HUES64 (cell line): ENCODE results near the gene KANSL1.

Experiments
- H3K27ac ChIP-seq: 2 replicates; pipeline ENCODE4 v1.7.0; 2013; ENCODE audit warnings: low read depth, low read length, inconsistent platforms
- H3K27me3 ChIP-seq: 2 replicates; pipeline ENCODE4 v1.6.1; 2013; ENCODE audit warnings: mild to moderate bottlenecking, low read length; ENCODE audit not compliant: insufficient read depth
- H3K36me3 ChIP-seq: 2 replicates; pipeline ENCODE4 v1.6.1; 2013; ENCODE audit warnings: mild to moderate bottlenecking, low read length; ENCODE audit not compliant: insufficient read depth
- H3K4me1 ChIP-seq: 2 replicates; pipeline ENCODE4 v1.6.1; 2013; ENCODE audit warnings: mild to moderate bottlenecking, low read length, moderate library complexity; ENCODE audit not compliant: insufficient read depth
- H3K4me3 ChIP-seq: 2 replicates; pipeline ENCODE4 v1.5.1; 2013; ENCODE audit warnings: mild to moderate bottlenecking, low read length, moderate library complexity
- H3K9ac ChIP-seq: 2 replicates; pipeline ENCODE4 v1.6.1; 2013; ENCODE audit warnings: mild to moderate bottlenecking, low read depth, low read length
- H3K9me3 ChIP-seq: 2 replicates; pipeline ENCODE4 v1.6.1; 2013; ENCODE audit warnings: low read depth, low read length; ENCODE audit not compliant: insufficient read depth
- WGBS: fragments of 150-250, 120-280 bp; methylation state at CpG from one replicate; pipeline ENCODE4 v1.1.7; 2013; ENCODE audit warnings: missing lambda C conversion rate; 5-methylcytosine and 5-hydroxymethylcytosine counted together

Gene KANSL1

DNA sequence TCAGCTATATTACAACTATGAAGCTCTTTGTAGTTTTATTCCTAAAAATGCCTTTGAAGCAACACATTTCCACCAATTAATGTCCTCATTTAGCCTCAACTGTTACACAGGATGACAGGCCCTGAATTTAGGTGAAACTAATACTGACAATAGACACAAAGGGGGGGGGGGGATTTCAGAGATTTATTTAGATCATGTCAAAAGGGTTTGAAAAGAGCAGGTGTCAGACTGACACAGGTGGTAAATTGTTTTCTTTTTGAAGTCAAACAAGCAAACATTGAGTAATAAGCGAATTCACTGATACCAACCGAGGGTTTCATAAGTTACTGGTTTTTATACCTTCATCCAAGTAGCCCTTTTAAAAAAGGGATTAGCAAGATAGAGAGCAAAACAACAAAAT is 40.8 kb downstream of the KANSL1 start:
- H3K9me3 ChIP-seq: no peaks in the 10 kb centered on the region
- 89% methylated on average over 2 of the region's 2 CpGs for WGBS
- peaks cover 40% of the 10 kb centered on the region for H3K4me1 ChIP-seq
- H3K27me3 ChIP-seq: no peaks in the 10 kb centered on the region
- H3K27ac ChIP-seq: no peak overlapping the region
- H3K36me3 ChIP-seq: no peaks in the 10 kb centered on the region
- no peak overlapping the region for H3K4me3 ChIP-seq
- H3K9ac ChIP-seq: no peak overlapping the region

DNA sequence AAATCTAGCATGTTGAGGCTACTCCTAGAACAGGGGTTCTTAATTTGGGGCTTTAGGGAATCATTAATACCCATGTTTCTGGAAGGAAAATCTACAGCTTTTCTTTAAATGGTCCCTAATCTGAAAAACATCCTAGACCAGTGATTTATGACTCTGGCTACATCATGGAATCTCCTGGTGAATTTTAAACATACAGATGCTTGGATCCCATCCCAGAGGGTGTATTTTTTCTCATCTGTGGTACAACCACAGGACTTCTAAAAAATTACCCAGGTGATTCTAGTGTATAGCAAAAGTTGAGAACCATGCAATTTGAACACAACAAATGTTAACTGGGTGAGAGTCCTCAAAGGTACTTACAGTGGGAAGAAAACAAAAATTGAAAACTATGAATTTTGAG is 41.5 kb downstream of the KANSL1 start:
- Histone ChIP-seq H3K36me3 (0 out of 2 replicates have a peak, but pooled peaks cover 2% of the 10 kb centered on the region), H3K27ac (no peak overlapping the region), H3K4me3 (no peak overlapping the region), H3K9me3 (no peaks in the 10 kb centered on the region), H3K27me3 (no peaks in the 10 kb centered on the region), H3K9ac (no peak overlapping the region), H3K4me1 (peaks cover 34% of the 10 kb centered on the region)

DNA sequence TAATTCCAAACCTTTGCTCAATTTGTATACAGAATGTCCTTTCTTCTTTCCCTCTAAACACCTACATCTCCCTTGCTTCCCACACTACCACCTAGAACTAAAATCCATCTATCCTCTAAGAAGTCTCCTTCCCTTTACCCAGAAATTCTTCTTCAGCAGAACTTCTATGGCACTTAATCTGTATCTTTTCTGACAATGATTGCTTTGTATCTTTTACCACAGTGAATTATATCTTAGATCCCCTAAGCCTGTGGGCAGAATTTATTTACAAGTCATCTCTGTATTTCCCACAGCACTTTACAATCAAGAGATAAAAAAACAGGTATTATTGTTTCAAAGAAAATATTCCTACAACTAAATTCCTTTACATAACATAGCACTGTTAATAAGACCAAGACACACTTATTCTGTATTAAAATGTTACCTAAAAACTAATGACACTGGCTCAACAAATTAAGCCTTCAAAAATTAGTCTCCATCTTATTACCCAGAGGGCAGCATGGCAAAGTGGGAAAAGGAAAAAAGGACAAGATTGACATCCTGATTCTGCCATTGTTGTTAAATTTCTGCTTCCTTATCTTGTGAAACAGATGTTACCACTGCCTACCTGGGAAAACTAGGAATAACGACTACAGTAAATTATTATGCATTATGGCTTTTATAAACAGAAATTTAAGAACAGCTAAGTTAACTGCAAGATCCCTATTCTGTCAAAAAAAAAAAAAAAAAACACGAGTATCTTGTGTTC is 42.8 kb downstream of the KANSL1 start:
- WGBS: no CpG with 5 or more reads among the region's 2 CpGs

DNA sequence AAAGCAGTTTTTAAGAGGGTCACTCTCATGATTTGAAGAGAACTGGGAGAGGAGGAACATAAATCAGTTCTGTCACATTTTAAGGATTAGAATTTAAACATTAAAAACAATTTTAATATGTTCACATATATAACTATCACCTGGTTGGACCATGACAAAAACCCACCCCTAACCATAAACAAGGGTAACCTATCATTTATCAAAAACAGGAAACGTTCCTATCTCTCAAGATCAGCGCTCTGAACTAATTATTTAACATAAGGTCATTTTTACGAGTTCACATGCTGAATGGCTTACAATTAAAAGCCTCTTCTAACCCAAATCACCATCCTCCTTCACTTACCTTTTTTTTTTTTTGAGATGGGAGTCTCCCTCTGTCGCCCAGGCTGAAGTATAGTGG is 45.0 kb downstream of the KANSL1 start:
- Histone ChIP-seq H3K36me3 (0 out of 2 replicates have a peak, but pooled peaks cover 2% of the 10 kb centered on the region), H3K4me3 (no peak overlapping the region), H3K27me3 (no peaks in the 10 kb centered on the region), H3K27ac (no peak overlapping the region), H3K4me1 (peaks cover 44% of the 10 kb centered on the region), H3K9ac (no peak overlapping the region), H3K9me3 (no peaks in the 10 kb centered on the region)
- 93% methylated on average over 4 of the region's 4 CpGs for WGBS

More for the DNA sequence above, 42.8 kb downstream of the KANSL1 start:
- Histone ChIP-seq H3K9me3 (no peaks in the 10 kb centered on the region), H3K27me3 (no peaks in the 10 kb centered on the region), H3K4me3 (no peak overlapping the region), H3K27ac (no peak overlapping the region), H3K4me1 (peaks cover 42% of the 10 kb centered on the region), H3K36me3 (0 out of 2 replicates have a peak, but pooled peaks cover 2% of the 10 kb centered on the region), H3K9ac (no peak overlapping the region)

DNA sequence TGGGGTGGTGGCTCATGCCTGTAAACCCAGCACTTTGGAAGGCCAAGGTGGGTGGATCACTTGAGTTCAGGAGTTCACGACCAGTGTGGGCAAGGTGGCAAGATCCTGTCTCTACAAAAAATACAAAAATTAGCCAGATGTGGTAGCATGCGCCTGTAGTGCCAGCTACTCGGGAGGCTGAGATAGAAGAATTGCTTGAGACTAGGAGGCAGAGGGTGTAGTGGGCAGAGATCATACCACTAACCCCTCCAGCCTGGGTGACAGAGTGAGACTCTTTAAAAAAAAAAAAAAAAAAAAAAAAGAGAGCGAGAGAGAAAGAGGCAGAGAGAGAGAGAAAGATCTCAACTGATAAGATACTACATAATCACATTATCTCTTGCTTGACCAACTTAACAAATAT is 45.9 kb downstream of the KANSL1 start:
- 98% methylated on average over 3 of the region's 4 CpGs for WGBS
- H3K27ac ChIP-seq: no peak overlapping the region
- peaks cover 35% of the 10 kb centered on the region for H3K4me1 ChIP-seq

DNA sequence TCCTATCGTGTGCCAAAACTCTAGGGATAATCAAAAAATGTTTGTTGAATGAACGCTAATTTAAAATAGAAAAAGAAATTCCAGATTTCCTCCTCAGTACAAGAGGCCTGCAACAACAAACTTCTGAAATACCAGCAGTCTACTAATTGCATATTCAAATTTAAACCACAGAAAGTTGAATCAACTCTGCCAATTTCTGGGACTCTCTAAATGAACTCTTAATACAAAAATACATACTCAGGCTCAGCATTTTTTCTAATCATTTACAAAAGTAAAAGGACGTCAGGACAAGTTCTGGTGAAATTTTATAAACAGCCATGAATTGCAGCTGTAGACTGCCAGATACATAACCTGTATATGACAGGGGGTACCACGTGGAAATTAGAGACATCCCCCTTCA is 49.0 kb downstream of the KANSL1 start:
- H3K9me3 ChIP-seq: no peaks in the 10 kb centered on the region
- H3K4me1 ChIP-seq: peaks cover 26% of the 10 kb centered on the region
- H3K36me3 ChIP-seq: 0 out of 2 replicates have a peak, but pooled peaks cover 2% of the 10 kb centered on the region
- H3K27ac ChIP-seq: no peak overlapping the region
- 85% methylated on average over 3 of the region's 4 CpGs for WGBS
- H3K9ac ChIP-seq: no peak overlapping the region
- H3K27me3 ChIP-seq: no peaks in the 10 kb centered on the region
- no peak overlapping the region for H3K4me3 ChIP-seq

More for the DNA sequence above, 45.9 kb downstream of the KANSL1 start:
- H3K9me3 ChIP-seq: no peaks in the 10 kb centered on the region
- H3K9ac ChIP-seq: no peak overlapping the region
- no peak overlapping the region for H3K4me3 ChIP-seq
- H3K36me3 ChIP-seq: 0 out of 2 replicates have a peak, but pooled peaks cover 2% of the 10 kb centered on the region
- H3K27me3 ChIP-seq: no peaks in the 10 kb centered on the region

DNA sequence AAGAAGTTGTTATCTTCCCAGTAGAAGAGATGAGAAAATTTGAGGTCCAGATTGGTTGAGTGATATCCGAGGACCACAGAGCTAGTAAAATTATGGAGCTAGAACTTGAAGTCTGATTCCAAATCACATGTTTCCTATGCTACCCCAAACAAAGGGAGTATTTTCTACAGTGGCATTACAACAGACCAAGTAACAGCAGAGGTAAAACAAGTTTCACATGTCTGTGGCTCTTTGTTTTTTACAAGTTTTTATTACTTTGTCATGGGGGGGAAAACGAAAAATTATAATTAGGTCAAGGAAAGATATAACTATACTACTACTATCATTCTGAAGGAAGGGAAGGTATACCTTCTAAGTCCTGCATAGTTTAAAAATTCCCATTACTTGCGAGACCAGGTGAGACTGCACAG is 49.4 kb downstream of the KANSL1 start:
- Histone ChIP-seq H3K4me3 (no peak overlapping the region), H3K27ac (no peak overlapping the region), H3K9me3 (no peaks in the 10 kb centered on the region), H3K36me3 (0 out of 2 replicates have a peak, but pooled peaks cover 2% of the 10 kb centered on the region), H3K4me1 (peaks cover 26% of the 10 kb centered on the region), H3K27me3 (no peaks in the 10 kb centered on the region), H3K9ac (no peak overlapping the region)
- 83% methylated on average over 2 of the region's 3 CpGs for WGBS

DNA sequence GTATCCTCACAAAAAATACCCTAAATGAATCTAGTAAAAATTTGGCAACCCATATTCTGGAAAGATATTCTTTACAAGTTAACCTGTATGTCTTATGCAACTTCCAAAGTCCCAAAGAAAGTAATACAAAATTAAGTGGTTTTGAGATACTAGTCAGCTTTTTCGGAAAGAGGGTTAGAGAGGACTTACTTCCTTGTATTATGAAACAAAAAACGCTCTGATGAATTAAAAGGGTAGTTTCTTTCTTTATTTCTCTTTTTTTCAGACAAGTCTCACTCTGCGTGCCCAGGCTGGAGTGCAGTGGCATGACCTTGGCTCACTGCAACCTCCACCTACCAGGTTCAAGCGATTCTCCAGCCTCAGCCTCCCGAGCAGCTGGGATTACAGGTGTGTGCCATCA is 51.6 kb downstream of the KANSL1 start:
- peaks cover 33% of the 10 kb centered on the region for H3K4me1 ChIP-seq
- H3K27ac ChIP-seq: no peak overlapping the region
- H3K36me3 ChIP-seq: no peaks in the 10 kb centered on the region
- H3K27me3 ChIP-seq: no peaks in the 10 kb centered on the region
- H3K4me3 ChIP-seq: no peak overlapping the region
- 97% methylated on average over 5 of the region's 5 CpGs for WGBS
- H3K9me3 ChIP-seq: no peaks in the 10 kb centered on the region
- H3K9ac ChIP-seq: no peak overlapping the region

DNA sequence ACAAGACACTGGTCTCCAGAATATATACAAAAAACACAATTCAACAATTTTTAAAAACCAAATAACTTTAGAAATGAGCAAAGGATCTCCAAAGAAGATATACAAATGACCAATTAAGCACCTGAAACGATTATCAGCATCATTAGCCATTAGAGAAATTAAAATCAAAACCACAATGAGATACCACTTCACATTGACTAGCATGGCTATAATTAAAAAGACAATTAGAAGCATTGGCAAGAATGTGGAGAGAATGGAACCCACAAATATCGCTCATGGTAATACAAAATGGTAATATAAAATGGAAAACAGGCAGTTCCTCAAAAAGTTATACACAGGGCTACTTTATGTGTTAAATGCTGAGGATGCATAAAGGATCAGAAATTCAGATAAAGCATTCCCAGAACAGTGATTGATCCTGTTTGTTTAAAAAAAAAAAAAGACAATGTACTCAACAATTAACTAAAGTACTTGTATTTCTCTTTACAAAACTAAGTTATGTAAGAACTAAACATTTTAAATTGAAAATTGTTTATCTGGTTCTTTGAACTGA is 52.5 kb downstream of the KANSL1 start:
- Histone ChIP-seq H3K27ac (no peak overlapping the region), H3K27me3 (no peaks in the 10 kb centered on the region), H3K36me3 (no peaks in the 10 kb centered on the region), H3K9ac (no peak overlapping the region), H3K9me3 (no peaks in the 10 kb centered on the region), H3K4me1 (peaks cover 28% of the 10 kb centered on the region), H3K4me3 (no peak overlapping the region)
- 100% methylated on average over 2 of the region's 2 CpGs for WGBS

DNA sequence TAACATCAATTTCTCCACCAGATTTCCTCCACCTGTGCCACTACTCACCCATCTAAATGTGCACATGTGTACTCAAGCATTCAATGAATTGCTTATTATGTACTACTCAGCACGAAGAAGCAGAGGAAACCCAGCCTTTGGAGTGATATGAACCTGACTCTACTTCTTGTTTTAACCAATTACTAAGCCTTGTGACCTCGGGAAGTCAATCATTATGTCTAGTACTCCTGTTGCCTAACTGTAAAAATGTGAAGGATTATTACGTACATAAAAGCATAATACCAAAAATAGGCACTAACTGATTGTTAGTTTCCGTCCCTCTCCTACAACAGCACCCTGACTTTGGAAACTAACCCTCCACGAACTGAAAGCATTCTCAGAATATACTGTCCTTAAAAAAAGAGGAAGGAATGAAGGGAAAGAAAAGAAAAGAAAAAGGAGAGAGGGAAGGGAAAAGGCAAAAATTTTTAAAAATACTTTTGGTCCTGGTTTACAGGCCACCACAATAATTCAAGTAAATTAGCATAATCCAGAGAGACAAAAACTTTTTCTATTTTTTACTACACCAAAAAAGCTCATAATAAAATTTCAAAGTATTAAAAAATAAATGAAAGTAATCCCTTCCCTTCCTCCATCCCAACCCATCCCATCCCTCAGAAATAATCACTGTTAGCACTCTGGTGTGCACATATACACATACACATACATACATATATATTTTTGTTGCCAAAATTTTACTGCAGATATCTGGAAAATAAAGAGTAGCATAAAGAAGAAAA is 53.6 kb downstream of the KANSL1 start:
- WGBS: 91% methylated on average over 4 of the region's 5 CpGs
- no peaks in the 10 kb centered on the region for H3K36me3 ChIP-seq
- H3K27ac ChIP-seq: no peak overlapping the region
- H3K9me3 ChIP-seq: no peaks in the 10 kb centered on the region
- no peaks in the 10 kb centered on the region for H3K27me3 ChIP-seq
- no peak overlapping the region for H3K9ac ChIP-seq
- no peak overlapping the region for H3K4me3 ChIP-seq
- H3K4me1 ChIP-seq: peaks cover 17% of the 10 kb centered on the region

DNA sequence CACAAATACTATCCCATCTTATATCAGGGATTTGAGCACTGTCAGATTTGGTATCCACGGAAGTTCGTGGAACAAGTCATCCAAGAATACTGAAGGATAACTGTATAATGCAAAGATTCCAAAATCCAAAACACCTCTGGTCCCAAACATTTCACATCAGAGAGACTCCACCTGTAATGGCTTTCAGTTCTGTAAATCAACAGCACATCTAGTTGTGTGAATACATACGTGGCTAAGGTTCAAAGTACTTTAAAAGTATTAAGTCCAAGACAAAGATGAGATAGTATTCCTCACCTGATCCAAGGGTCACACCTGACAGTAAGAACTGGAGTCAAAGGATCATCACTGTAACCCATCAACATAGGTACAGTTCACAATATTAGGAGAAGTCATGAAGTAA is 54.8 kb downstream of the KANSL1 start:
- Histone ChIP-seq H3K4me3 (no peak overlapping the region), H3K9ac (no peak overlapping the region), H3K9me3 (no peaks in the 10 kb centered on the region), H3K4me1 (peaks cover 7% of the 10 kb centered on the region; the same call in 1 of the 2 replicates), H3K27me3 (no peaks in the 10 kb centered on the region), H3K36me3 (no peaks in the 10 kb centered on the region), H3K27ac (no peak overlapping the region)
- WGBS: 89% methylated on average over 3 of the region's 3 CpGs
